GM19043 (cell line): Measurements from ENCODE around the gene DNAJC16.

ENCODE experiments used
- ATAC-seq: cut with Tn5 transposase; IDR thresholded peaks from one replicate; pipeline ENCODE4 v1.9.1; 2021; ENCODE audit warnings: low read depth; ENCODE audit not compliant: unreplicated experiment

The DNAJC16 gene

DNA sequence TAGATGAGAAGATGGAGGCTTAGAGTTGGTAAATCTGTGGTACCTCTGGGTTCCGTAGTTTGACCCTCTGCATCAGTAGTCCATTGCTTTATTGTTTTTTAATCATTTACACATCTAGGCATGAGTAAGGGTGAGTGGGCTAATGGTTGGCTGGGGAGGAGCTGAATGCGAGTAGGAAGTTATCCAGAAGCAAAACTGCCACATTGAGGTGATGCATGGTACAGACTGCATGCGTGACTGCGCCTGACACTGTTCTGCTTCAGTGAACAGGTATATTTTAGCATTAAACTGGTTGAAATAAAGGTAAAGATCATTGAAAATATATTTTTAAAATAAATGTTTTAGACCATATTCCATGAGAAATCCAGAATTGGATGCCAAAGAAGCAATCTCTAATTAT is 4.4 kb downstream of the DNAJC16 start:
- no peak for ATAC-seq

- no peak for ATAC-seq
Observed at GRCh38 chr1:15531682-15532081, 5.0 kb downstream of the DNAJC16 start.

- no peak for ATAC-seq
Observed at GRCh38 chr1:15538771-15539170, 12.1 kb downstream of the DNAJC16 start.

DNA sequence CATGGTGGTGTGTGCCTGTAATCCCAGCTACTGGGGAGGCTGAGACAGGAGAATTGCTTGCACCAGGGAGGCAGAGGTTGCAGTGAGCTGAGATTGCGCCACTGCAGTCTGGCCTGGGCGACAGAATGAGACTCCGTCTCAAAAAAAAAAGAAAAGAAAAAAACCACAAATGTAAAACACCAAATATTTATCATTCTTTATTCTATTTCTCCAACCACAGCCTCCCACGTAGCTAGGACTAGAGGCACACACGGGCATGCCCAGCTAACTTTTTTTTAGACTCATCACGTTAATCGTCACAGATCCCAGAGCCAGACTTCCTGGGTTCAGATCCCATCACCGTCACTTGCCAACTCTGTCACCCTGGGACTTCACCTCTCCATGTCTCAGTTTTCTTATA is 13.5 kb downstream of the DNAJC16 start:
- no peak for ATAC-seq

DNA sequence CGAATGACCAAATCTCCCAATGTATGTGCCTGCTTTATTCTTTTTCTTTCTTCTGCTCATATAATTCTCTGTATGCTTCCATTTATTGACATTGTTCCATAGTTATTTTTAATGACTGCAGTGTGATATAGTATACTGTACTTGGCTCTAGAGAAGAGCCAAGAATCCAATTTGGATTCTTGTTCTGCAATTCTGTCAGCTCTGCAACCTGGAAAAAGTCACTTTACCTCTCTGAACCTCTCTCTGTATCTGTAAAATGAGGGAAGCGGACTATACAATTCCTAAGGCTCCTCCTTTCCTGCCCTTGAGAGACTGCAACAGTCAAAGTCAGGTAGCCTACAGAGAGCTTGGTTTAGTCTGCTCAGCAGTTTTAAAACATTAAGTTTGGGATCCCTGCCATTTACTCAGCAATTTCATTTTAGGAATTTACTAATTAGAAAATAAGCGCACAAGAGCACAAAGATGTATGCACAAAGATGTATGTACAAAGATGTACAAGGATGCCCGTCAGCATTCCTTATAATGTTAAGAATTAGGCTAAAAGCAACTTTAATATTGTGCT is 14.7 kb downstream of the DNAJC16 start:
- no peak for ATAC-seq

DNA sequence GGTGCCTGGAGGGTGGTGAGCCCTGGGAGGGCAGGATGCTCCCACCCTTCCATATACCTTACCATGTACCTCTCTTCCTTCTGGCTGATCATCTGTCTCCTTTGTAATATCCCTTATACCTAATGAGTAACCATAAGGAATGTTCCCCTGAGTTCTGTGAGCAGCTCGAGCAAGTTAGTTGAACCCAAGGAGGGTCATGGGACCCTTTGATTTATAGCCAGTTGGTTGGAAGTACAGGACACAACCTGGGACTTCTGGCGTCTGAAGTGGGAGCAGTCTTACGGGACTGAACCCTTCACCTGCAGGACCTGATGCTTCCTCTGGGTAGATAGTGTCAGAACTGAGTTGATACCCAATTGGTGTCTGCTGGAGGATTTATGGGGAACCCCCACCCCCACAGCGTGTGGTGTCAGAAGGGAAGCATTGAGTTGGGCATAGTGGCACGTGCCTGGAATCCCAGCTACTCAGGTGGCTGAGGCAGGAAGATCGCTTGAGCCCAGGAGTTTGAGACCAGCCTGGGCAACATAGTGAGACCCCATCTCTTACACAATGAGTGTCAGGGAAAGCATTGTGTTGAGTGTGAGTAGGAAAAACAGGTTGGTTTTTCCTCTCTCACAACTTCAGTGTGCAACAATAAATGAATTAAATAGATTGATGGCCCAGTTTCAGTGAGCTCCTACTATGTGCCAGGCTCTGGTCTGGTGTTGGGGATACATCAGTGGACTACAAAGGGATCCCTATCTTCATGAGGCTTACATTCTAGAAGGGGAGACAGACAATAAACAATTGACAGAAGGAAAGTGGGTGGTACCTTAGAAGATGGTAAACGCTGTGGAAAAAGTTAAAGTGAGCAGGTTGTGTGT is 16.0 kb downstream of the DNAJC16 start:
- no peak for ATAC-seq

DNA sequence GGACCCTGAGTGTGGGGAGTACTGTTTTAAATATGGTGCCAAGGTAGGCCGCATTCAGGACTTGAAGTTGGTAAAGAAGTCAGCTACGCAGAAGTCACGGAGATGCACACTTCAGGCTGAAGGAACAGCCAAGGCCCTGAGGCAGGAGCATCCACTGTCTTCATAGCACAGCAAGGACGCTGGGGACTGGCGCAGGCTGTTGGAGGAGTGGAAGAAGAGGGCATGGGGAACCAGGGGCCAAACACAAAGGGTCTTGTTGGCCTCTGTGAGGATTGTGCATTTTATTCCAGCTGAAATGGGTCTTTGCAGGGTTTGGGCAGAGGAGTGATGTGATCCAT is 16.6 kb downstream of the DNAJC16 start:
- no peak for ATAC-seq

GRCh38 chr1:15543589-15544568 is 17.2 kb downstream of the DNAJC16 start:
- ATAC-seq: no peak

GRCh38 chr1:15546641-15547040 is 20.0 kb downstream of the DNAJC16 start:
- ATAC-seq: no peak

DNA sequence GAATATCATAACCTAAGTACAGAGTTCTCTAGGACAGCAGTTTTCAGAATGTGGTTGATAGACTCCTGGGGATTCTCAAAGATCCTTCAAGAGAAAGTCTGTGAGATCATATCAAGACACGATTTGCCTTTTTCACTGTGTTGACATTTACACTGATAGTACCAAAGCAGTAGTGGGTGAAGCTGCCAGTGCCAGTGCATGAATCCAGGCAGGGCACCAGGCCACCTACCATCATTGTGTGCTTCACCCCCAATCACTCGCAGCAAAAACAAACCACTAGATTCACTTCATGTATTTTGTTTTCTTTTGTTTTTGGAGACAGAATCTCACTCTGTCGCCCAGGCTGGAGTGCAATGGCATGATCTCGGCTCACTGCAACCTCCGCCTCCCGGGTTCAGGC is 23.9 kb downstream of the DNAJC16 start:
- no peak for ATAC-seq

DNA sequence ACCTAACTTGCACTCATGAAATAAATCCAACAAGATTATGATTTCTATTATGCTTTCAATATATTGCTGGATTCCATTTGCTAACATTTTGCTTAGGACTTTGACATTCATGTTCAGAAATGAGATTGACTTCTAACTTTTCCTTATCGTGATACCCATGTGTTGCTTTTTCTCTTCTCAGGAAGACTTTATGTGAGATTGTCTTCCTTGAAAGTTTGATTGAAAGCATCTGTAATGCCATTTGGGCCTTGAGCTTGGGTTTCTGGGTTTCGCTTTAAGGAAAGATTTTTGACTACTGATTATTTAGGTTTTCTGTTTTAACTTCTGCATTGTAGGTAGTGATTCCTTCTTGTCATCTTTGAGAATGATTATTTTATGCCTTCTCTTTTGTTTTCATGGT is 30.4 kb downstream of the DNAJC16 start:
- no peak for ATAC-seq

- no peak for ATAC-seq
Observed at GRCh38 chr1:15557594-15557993, 30.9 kb downstream of the DNAJC16 start.

DNA sequence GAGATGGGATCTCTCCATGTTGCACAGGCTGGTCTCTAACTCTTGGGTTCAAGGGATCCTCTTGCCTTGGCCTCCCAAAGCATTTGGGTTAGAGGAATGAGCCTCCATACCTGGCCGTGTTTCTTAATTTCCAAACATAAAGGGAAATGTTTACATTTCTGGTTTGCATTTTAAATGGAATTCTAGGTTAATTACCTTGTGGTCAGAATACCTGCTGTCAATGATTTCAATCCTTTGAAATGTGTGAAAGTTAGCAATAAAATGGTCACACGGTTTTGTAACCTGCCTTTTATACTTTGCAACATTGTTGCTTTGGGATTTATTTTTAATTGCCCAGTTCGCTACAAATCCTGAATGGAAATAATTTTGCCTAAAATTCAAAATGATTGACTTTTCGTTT is 31.9 kb downstream of the DNAJC16 start:
- no peak for ATAC-seq

DNA sequence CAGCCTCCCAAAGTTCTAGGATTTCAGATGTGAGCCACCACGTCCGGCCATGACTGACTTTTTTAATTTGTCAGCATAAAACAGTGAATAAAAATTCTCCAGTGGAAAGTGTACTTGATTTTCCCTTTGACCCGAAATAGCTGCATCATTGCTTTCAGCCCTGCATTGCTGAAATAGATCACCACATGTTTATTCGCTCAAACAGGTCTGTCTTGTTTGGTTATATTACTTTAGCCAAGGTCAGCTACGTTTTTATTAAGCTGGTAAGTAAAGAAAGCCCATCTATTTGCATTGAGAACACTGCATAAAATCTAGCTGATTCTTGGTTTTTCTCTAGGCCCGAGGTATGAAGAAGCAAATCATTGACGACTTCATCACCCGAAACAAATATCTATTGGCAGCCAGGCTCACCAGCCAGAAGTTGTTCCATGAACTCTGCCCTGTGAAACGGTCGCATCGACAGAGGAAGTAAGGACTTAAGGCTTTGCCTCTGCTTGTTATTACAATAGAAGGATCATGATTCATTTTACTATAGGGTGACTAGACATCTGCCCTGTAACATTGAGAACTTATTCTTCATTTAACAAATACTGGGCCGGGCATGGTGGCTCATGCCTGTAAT is 32.7 kb downstream of the DNAJC16 start:
- no peak for ATAC-seq

- no peak for ATAC-seq
Observed at GRCh38 chr1:15568387-15569073, 41.9 kb downstream of the DNAJC16 start.

- no peak for ATAC-seq
Observed at GRCh38 chr1:15570861-15571260, 44.2 kb downstream of the DNAJC16 start.

- no peak for ATAC-seq
Observed at GRCh38 chr1:15571266-15571665, 44.6 kb downstream of the DNAJC16 start.

DNA sequence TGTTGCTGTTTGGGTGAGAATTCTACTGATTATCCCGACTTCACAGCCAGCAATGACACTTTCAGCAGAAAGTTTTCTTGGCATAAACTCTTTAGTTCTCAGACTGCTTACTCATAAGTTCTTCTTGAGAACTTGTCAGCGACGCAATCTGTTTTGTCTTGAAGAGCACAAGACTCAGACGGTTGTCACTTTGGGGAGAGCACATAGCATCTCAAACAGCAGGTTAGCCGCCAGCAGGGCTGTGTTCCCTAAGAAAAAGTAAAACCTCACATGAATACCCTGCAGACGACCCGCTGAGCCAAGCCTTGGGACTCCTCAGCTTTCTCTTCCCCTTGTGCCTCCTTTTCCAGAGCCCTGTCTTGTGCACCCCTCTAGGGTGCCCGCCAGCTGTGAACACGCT is 46.8 kb downstream of the DNAJC16 start:
- ATAC-seq: no peak

DNA sequence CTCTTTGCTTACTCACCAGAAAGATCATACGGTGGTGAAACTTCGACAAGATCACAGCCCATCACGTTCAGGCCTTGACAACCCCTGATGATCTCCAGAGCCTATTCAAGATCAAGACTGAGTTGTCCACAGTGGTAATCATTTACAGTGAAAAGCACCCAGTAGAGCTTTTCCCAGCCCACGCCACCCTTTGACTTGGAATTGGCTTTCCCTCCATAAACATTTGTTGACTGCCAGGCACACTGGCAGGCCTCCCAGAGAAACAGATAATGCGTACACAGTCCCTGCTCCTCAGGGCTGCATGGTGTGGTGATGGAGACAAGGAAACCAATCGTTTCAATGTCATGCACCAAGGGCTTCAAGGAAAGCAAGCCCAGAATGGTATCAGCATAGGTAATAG is 48.1 kb downstream of the DNAJC16 start:
- no peak for ATAC-seq

DNA sequence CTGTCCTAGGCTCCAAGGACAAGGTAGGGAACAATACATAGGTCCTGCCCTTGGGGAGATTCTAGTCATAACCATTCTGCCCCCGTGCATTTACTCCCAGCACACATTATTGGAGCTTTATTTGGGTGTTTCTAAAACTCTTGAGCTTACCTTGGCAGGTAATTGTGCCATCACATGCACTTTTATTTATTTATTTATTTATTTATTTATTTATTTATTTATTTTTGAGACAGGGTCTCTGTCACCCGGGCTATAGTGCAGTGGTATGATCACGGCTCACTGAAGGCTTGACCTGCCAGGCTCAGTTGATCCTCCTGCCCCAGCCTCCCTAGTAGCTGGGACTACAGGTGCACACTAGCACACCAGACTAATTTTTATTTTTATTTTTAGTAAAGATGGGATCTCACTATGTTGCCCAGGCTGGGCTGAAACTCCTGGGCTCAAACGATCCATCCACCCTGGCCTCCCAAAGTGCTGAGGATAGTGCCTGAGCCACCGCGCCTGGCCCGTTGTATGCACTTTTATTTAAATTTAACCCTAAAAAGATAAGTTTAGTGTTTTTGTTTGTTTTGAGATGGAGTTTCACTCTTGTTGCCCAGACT is 49.0 kb downstream of the DNAJC16 start:
- no peak for ATAC-seq
